ENCODE measurements around the gene EIF3B.
"Not testable (repeated sequence)": the region's sequence is repeated elsewhere in the genome, so short reads cannot be mapped to it uniquely, and the experiment has no call there.

EIF3B gene

GRCh38 chr7:2354186-2354938 is at the start of gene EIF3B:
Gene EIF3B, plus strand, starts transcription at chr7:2354827. Its CDS starts 95 bp downstream, at chr7:2354922.
- Mint-ChIP-seq H3K36me3 (ENCODE audit: low read depth) (peaks cover 59% of the 10 kb centered on the region), H3K27ac (peak within 1 kb of the TSS; percentile 99), H3K4me1 (ENCODE audit: low read depth) (peaks cover 42% of the 10 kb centered on the region), H3K27me3 (no peaks in the 10 kb centered on the region), H3K9me3 (no peaks in the 10 kb centered on the region), H3K4me3 (peak within 1 kb of the TSS; percentile 90)
- DNase-seq = peak; percentile 94

GRCh38 chr7:2305258-2305657 is 49.4 kb upstream of the EIF3B start:
- Mint-ChIP-seq H3K4me1 (ENCODE audit: low read depth) (peaks cover 23% of the 10 kb centered on the region), H3K36me3 (ENCODE audit: low read depth) (peaks cover 16% of the 10 kb centered on the region)
- not testable (repeated sequence) for H3K27ac Mint-ChIP-seq, H3K4me3 Mint-ChIP-seq, DNase-seq, H3K27me3 Mint-ChIP-seq, H3K9me3 Mint-ChIP-seq

DNA sequence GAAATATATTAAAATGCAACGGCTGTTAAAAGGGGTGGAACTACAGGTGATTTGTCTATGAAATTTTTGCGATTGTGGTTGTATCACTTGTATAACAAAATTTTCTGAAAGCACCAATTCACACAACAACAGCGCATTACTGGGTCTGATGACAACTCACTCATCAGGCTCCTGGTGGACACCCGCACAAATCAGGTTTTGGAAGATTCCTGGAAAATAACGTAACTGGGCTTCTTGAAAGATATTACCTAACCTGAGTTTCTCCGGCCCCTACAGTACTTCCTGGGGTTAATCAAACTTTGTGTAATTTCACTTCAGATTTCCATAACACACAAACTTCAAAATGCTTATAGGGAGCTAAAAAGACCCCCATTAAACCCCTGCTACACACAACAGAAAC is 47.9 kb upstream of the EIF3B start:
- Mint-ChIP-seq H3K4me3 (no peak overlapping the region), H3K9me3 (no peaks in the 10 kb centered on the region), H3K4me1 (ENCODE audit: low read depth) (peaks cover 9% of the 10 kb centered on the region), H3K27ac (no peak overlapping the region), H3K27me3 (no peaks in the 10 kb centered on the region), H3K36me3 (ENCODE audit: low read depth) (peaks cover 14% of the 10 kb centered on the region)
- no peak for DNase-seq

DNA sequence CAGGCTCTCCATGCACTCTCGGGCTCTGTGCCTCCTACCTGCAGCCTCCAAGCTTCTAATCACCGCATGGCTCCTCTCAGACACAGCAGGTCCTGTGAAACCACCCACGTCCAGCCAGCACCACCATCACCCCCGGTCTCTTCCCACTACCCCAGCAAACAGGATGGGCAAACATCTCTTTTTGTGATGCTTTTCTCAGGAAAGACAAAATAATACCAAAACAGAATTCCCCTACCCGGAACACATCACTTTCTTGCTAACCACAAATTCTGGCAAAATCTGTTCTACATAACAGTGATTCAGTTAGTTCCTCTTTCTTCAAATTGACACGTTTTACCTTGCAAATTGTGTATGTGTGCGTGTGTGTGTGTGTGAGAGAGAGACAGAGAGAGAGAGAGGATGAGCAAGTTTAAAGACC is 46.9 kb upstream of the EIF3B start:
- Mint-ChIP-seq H3K4me1 (ENCODE audit: low read depth) (peaks cover 18% of the 10 kb centered on the region), H3K36me3 (ENCODE audit: low read depth) (peaks cover 19% of the 10 kb centered on the region), H3K4me3 (no peak overlapping the region), H3K27ac (no peak overlapping the region), H3K27me3 (no peaks in the 10 kb centered on the region), H3K9me3 (no peaks in the 10 kb centered on the region)
- DNase-seq = no peak

DNA sequence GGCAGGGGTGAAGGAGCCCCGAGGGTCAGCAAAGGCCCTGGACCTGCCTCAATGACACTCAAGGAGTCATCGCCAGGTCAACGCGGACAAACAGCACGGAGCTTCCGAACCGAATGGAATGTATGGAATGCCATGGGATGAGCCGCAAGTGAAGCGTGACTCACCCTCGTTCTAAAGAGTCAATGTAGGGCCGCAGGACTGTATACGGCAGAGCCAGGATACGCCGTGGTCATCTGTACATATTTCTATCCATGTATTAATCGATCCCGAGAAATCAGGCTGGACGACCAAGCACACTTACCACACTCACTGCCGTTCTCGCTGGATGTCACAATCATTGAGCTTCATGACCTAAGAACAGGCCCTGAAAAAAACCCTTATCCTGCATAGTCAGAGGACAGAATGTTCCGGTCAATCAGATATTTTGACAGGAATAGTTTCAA is 44.7 kb upstream of the EIF3B start:
- no peaks in the 10 kb centered on the region for H3K27me3 Mint-ChIP-seq
- no peak overlapping the region for H3K27ac Mint-ChIP-seq
- H3K4me1 Mint-ChIP-seq (ENCODE audit: low read depth) = peaks cover 23% of the 10 kb centered on the region
- no peak overlapping the region for H3K4me3 Mint-ChIP-seq
- H3K36me3 Mint-ChIP-seq (ENCODE audit: low read depth) = peaks cover 22% of the 10 kb centered on the region
- DNase-seq = no peak
- H3K9me3 Mint-ChIP-seq = no peaks in the 10 kb centered on the region

DNA sequence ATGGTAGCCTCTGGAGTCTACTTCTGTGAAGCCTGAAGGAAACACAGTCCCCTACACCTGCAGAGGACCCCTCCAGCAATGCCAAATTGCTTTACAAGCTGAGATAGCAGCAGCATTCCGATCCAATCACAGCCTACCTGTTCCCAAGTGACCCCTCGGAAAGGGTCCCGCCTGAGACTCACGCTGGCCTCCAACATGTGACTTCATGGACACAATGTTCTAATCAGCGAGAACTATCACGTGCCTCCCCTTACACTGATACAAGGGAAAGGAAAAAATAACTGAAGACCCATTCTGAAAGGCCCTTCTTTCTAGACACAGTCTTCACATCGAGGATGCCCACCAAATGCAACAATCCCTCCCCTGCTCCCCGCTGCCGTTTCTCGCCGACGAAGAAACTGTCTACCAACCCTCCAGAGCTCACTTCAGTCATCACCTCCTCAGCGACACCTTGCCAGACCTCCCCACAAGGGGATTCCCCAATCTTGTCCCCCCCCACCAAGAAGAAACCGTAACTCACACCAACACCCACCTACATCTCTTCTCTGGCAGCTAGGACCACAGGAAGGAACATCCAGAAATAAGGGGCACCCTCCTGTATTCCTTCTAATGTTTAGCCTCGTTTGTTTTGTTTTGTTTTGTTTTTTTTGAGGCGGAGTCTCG is 42.2 kb upstream of the EIF3B start:
- no peaks in the 10 kb centered on the region for H3K27me3 Mint-ChIP-seq
- peaks cover 20% of the 10 kb centered on the region for H3K36me3 Mint-ChIP-seq (ENCODE audit: low read depth)
- H3K4me1 Mint-ChIP-seq (ENCODE audit: low read depth) = peaks cover 19% of the 10 kb centered on the region
- peak overlapping the region; percentile 66 for H3K4me3 Mint-ChIP-seq
- H3K9me3 Mint-ChIP-seq = no peaks in the 10 kb centered on the region
- no peak for DNase-seq
- H3K27ac Mint-ChIP-seq = peak overlapping the region; percentile 60

GRCh38 chr7:2313450-2314208 is 41.0 kb upstream of the EIF3B start:
- Mint-ChIP-seq H3K4me3 (no peak overlapping the region), H3K27me3 (no peaks in the 10 kb centered on the region), H3K4me1 (ENCODE audit: low read depth) (peaks cover 15% of the 10 kb centered on the region), H3K27ac (peak overlapping the region; percentile 90), H3K36me3 (ENCODE audit: low read depth) (peaks cover 18% of the 10 kb centered on the region), H3K9me3 (no peaks in the 10 kb centered on the region)
- no peak for DNase-seq

GRCh38 chr7:2314209-2314955 is 40.2 kb upstream of the EIF3B start, which contains the start of gene SNX8:
Gene SNX8, minus strand, starts transcription at chr7:2314441. Its CDS starts 20 bp downstream, at chr7:2314421.
- DNase-seq = peak; percentile 99
- Mint-ChIP-seq H3K27ac (peak within 1 kb of the TSS; percentile 90), H3K4me3 (no peak within 1 kb of the TSS), H3K27me3 (no peaks in the 10 kb centered on the region), H3K9me3 (no peaks in the 10 kb centered on the region), H3K36me3 (ENCODE audit: low read depth) (peaks cover 16% of the 10 kb centered on the region), H3K4me1 (ENCODE audit: low read depth) (peaks cover 15% of the 10 kb centered on the region)

DNA sequence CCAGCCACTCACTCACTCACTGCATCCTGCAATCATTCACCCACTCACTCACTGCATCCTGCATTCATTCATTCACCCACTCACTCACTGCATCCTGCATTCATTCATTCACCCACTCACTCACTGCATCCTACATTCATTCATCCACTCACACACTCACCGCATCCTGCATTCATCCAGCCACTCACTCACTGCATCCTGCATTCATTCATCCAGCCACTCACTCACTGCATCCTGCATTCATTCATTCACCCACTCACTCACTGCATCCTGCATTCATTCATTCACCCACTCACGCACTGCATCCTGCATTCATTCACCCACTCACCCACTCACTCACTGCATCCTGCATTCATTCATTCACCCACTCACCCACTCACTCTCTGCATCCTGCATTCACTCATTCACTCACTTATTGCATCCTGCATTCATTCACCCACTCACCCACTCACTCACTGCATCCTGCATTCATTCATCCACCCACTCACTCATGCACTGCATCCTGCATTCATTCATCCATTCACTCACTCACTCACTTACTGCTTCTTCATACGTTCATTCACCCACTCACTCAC is 39.6 kb upstream of the EIF3B start:
- not testable (repeated sequence) for H3K27ac Mint-ChIP-seq; H3K36me3 Mint-ChIP-seq (ENCODE audit: low read depth); H3K9me3 Mint-ChIP-seq; H3K4me3 Mint-ChIP-seq; H3K27me3 Mint-ChIP-seq; DNase-seq
- H3K4me1 Mint-ChIP-seq (ENCODE audit: low read depth) = peaks cover 15% of the 10 kb centered on the region

GRCh38 chr7:2315787-2316186 is 38.8 kb upstream of the EIF3B start:
- peaks cover 9% of the 10 kb centered on the region for H3K36me3 Mint-ChIP-seq (ENCODE audit: low read depth)

DNA sequence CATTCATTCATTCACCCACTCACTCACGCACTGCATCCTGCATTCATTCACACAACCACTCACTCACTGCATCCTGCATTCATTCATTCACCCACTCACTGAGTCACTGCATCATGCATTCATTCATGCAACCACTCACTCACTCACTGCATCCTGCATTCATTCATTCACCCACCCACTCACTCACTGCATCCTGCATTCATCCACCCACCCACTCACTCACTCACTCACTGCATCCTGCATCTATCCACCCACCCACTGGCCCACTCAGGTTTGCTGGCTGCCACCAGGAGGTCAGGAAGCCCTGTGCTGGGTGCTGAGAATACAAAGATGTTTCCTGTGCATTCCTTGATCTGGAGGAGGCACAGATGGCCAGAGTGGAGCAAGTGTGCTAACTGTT is 38.0 kb upstream of the EIF3B start:
- no peak overlapping the region for H3K4me3 Mint-ChIP-seq
- peaks cover 14% of the 10 kb centered on the region for H3K4me1 Mint-ChIP-seq (ENCODE audit: low read depth)
- no peaks in the 10 kb centered on the region for H3K9me3 Mint-ChIP-seq
- H3K27ac Mint-ChIP-seq = no peak overlapping the region
- DNase-seq = no peak
- H3K36me3 Mint-ChIP-seq (ENCODE audit: low read depth) = peaks cover 9% of the 10 kb centered on the region
- no peaks in the 10 kb centered on the region for H3K27me3 Mint-ChIP-seq

More at GRCh38 chr7:2315787-2316186, 38.8 kb upstream of the EIF3B start:
- no peak overlapping the region for H3K4me3 Mint-ChIP-seq
- H3K4me1 Mint-ChIP-seq (ENCODE audit: low read depth) = peaks cover 15% of the 10 kb centered on the region
- no peak for DNase-seq
- H3K27me3 Mint-ChIP-seq = no peaks in the 10 kb centered on the region
- no peaks in the 10 kb centered on the region for H3K9me3 Mint-ChIP-seq
- H3K27ac Mint-ChIP-seq = no peak overlapping the region

- peaks cover 4% of the 10 kb centered on the region for H3K4me1 Mint-ChIP-seq (ENCODE audit: low read depth)
- no peak for DNase-seq
- H3K27me3 Mint-ChIP-seq = no peaks in the 10 kb centered on the region
- no peak overlapping the region for H3K4me3 Mint-ChIP-seq
- no peak overlapping the region for H3K27ac Mint-ChIP-seq
- H3K9me3 Mint-ChIP-seq = no peaks in the 10 kb centered on the region
- H3K36me3 Mint-ChIP-seq (ENCODE audit: low read depth) = peaks cover 3% of the 10 kb centered on the region
These were observed 36.9 kb upstream of the EIF3B start for GRCh38 chr7:2317556-2318293.

DNA sequence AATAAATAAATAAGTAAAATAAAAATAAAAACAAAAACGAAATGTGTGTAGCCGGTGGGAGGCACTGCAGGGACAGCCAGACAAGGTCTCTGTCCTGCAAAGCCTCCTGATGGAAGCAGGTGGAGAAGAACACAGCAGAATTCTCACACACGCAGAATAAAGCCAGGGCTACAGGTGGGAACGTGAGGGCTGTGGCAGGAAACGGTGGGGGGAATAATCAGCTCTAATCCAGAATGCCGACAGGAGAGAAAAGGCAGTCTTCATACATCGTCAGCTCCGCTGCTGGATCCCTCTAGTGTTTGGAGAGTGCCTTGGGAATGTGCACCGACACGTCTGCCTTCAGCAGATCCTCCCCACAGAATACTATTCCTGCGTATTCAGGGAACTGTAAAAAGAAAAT is 33.6 kb upstream of the EIF3B start:
- no peak for DNase-seq
- no peak overlapping the region for H3K4me3 Mint-ChIP-seq
- H3K27ac Mint-ChIP-seq = no peak overlapping the region
- H3K36me3 Mint-ChIP-seq (ENCODE audit: low read depth) = no peaks in the 10 kb centered on the region
- H3K9me3 Mint-ChIP-seq = no peaks in the 10 kb centered on the region
- H3K4me1 Mint-ChIP-seq (ENCODE audit: low read depth) = no peaks in the 10 kb centered on the region
- no peaks in the 10 kb centered on the region for H3K27me3 Mint-ChIP-seq

All from activated T-cell treated with anti-CD3 and anti-CD28 coated beads, Interleukin-2, amount 50 U/mL, for 24 hours (primary cell).